ENCODE results near the gene TEC.
"Not testable (repeated sequence)": the region's sequence is repeated elsewhere in the genome, so short reads cannot be mapped to it uniquely, and the experiment has no call there.

Gene TEC

DNA sequence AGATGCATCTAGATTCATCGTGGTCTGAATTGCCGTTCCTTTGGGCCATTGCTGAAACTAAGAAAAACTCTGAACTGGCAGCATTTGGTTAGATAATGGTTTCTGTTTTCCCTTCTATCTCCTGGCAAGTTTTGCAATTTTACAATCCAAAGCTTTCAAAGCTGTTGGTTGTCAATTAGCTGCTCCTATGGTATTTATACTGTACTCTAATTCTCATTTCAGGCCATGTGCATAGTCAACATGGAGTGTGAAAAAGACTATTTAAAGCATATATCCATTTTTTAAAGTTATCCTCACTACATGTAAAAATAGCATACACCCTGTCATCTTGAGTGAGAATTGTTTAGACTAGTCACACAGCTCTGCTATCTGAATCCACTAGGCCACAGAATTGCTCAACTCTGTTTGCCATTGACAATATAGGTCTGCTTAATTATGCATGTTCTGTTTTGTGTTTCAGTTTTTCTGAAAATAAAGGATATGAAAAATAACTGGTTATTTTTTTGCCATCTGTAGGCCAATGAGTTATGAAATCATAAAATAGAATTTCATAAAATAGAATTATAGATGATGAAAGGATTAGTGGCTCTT, 27.7 kb upstream of the TEC start:
- Histone ChIP-seq H3K4me1 (no peaks in the 10 kb centered on the region), H3K27me3 (no peaks in the 10 kb centered on the region), H3K27ac (no peak overlapping the region), H3K9ac (no peak overlapping the region), H3K4me2 (no peak overlapping the region), H3K9me3 (peaks cover 6% of the 10 kb centered on the region), H4K20me1 (no peaks in the 10 kb centered on the region), H3K36me3 (0 out of 2 replicates have a peak, but pooled peaks cover 1% of the 10 kb centered on the region), H3K4me3 (no peak overlapping the region)
- TF ChIP-seq Cebpa-rat (IDR thresholded peaks at IDR 0.05), result no peak

DNA sequence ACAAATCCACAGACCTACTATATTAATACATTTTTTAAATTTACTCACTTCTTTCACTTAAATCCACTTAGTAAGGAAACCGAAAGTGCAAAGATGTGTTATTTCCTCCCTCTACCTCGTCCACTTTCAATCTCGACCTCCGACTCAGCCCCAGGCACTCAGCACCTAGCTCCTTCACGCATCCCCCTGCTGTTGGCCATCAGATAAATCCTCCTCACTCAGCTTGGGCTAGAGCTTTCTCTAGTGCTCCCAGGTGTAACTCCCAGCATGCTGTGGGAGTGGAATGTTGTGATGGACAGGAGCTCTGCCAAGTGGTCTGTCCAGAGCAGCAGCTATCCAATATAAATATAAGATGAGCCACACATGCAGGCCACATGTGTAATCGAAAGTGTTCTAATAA, 26.7 kb upstream of the TEC start:
- Histone ChIP-seq H4K20me1 (no peaks in the 10 kb centered on the region), H3K27me3 (no peaks in the 10 kb centered on the region), H3K27ac (no peak overlapping the region), H3K36me3 (peaks cover 11% of the 10 kb centered on the region; the same call in 1 of the 2 replicates), H3K4me2 (no peak overlapping the region), H3K4me1 (no peaks in the 10 kb centered on the region), H3K9me3 (peaks cover 16% of the 10 kb centered on the region), H3K9ac (no peak overlapping the region), H3K4me3 (no peak overlapping the region)
- no peak for TF ChIP-seq Cebpa-rat (IDR thresholded peaks at IDR 0.05)

DNA sequence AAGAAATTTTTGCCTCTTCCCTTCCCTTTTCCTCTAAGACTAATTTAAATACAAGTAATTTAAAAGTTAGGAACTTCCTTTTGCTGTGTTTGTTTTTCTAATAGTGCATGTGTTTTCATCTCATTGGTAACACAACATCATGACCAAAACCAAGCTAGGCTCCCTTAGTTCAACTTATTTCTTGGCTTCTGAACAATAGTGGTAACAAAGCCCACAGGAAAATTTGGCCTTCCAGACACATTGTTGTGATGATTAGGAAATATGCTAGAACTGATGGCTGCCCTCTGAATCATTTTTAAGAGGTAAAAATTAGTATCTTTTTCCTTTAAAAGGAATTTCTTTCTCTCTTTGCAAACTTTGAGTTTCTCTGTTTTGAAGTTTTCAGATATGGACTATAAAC, 25.5 kb upstream of the TEC start:
- no peaks in the 10 kb centered on the region for H3K27me3 ChIP-seq
- H3K4me3 ChIP-seq, result no peak overlapping the region
- no peak overlapping the region for H3K27ac ChIP-seq
- TF ChIP-seq Cebpa-rat (IDR thresholded peaks at IDR 0.05), result no peak
- H3K4me1 ChIP-seq, result no peaks in the 10 kb centered on the region
- H3K4me2 ChIP-seq, result no peak overlapping the region
- H3K36me3 ChIP-seq, result peaks cover 15% of the 10 kb centered on the region; the same call in 1 of the 2 replicates
- H4K20me1 ChIP-seq, result no peaks in the 10 kb centered on the region
- no peak overlapping the region for H3K9ac ChIP-seq
- H3K9me3 ChIP-seq, result peaks cover 21% of the 10 kb centered on the region

DNA sequence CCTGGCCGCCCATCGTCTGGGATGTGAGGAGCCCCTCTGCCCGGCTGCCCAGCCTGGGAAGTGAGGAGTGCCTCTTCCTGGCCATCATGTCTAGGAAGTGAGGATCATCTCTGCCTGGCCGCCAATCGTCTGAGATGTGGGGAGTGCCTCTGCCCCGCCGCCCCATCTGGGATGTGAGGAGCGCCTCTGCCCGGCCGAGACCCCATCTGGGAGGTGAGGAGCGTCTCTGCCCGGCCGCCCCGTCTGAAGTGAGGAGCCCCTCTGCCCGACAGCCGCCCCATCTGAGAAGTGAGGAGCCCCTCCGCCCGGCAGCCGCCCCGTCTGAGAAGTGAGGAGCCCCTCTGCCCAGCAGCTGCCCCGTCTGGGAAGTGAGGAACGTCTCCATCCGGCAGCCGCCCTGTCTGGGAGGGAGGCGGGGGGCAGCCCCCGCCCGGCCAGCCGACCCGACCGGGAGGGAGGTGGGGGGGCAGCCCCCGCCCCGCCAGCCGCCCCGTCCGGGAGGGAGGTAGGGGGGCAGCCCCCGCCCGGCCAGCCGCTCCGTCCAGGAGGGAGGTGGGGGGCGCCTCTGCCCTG, 22.7 kb upstream of the TEC start:
- not testable (repeated sequence) for H3K4me3 ChIP-seq, H3K4me1 ChIP-seq, H4K20me1 ChIP-seq, H3K9ac ChIP-seq, H3K27me3 ChIP-seq, H3K27ac ChIP-seq, H3K4me2 ChIP-seq
- peaks cover 15% of the 10 kb centered on the region; the same call in 1 of the 2 replicates for H3K36me3 ChIP-seq
- H3K9me3 ChIP-seq, result peaks cover 21% of the 10 kb centered on the region

DNA sequence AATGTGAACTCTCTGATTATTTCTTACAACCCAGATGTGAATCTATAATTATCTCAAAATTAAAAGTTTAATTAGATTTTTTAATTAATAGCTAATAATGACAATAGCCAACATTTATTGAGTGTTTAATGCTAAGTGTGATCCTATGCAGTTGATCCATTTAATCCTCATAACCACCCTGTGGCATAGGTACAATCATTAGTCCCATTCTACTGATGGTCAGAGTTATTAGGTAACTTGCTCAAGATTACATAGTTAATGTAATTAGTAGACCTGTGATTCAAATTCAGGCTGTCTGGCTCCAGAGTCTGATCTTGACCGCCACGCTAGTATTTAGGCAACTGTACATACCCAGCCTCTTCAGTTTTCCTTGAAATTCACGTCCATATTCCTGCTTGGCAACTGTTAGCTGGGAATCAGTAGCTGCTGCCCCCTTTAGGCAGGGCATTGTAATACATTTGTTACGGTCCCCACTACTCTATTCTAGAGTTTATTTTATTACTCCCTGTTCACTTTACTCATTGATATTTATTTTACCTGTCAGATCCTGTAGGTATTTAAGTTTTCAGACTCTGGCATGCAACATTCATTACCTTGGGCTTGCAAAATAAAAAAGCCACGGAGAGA, 20.6 kb upstream of the TEC start:
- peaks cover 15% of the 10 kb centered on the region; the same call in 1 of the 2 replicates for H3K36me3 ChIP-seq
- H3K27me3 ChIP-seq, result no peaks in the 10 kb centered on the region
- no peak overlapping the region for H3K4me2 ChIP-seq

DNA sequence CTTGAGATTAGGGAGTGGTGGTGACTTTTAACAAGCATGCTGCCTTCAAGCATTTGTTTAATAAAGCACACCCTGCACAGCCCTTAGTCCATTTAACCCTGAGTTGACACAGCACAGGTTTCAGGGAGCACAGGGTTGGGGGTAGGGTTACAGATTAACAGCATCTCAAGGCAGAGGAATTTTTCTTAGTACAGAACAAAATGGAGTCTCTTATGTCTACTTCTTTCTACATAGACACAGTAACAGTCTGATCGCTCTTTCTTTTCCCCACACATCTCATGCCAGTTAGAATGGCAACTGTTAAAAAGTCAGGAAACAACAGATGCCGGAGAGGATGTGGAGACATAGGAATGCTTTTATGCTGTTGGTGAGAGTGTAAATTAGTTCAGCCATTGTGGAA, 16.4 kb upstream of the TEC start:
- H3K4me1 ChIP-seq, H4K20me1 ChIP-seq, H3K9ac ChIP-seq, H3K27me3 ChIP-seq, H3K4me2 ChIP-seq, H3K36me3 ChIP-seq, H3K27ac ChIP-seq, H3K4me3 ChIP-seq: not testable (repeated sequence)
- peaks cover 26% of the 10 kb centered on the region for H3K9me3 ChIP-seq

More for the DNA sequence above, 20.6 kb upstream of the TEC start:
- no peak overlapping the region for H3K27ac ChIP-seq
- no peaks in the 10 kb centered on the region for H3K4me1 ChIP-seq
- H3K4me3 ChIP-seq, result no peak overlapping the region
- H3K9ac ChIP-seq, result no peak overlapping the region
- H4K20me1 ChIP-seq, result no peaks in the 10 kb centered on the region
- peaks cover 21% of the 10 kb centered on the region for H3K9me3 ChIP-seq
- TF ChIP-seq Cebpa-rat (IDR thresholded peaks at IDR 0.05), result no peak

DNA sequence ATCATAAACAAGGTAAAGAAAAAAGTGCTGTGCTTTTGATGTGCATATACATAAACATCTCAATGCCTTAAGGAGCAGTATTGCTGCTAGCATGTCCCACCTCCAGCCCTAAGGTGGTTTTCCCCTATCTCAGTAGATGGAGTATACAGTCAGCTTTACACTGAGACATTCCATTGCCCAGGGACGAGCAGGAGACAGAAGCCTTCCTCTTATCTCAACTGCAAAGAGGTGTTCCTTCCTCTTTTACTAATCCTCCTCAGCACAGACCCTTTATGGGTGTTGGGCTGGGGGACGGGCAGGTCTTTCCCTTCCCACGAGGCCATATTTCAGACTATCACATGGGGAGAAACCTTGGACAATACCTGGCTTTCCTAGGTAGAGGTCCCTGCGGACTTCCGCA, 16.0 kb upstream of the TEC start:
- not testable (repeated sequence) for H3K4me1 ChIP-seq, H3K9ac ChIP-seq, H3K4me2 ChIP-seq, H3K27ac ChIP-seq, H3K4me3 ChIP-seq, H4K20me1 ChIP-seq, H3K27me3 ChIP-seq, H3K36me3 ChIP-seq
- H3K9me3 ChIP-seq, result peaks cover 24% of the 10 kb centered on the region

DNA sequence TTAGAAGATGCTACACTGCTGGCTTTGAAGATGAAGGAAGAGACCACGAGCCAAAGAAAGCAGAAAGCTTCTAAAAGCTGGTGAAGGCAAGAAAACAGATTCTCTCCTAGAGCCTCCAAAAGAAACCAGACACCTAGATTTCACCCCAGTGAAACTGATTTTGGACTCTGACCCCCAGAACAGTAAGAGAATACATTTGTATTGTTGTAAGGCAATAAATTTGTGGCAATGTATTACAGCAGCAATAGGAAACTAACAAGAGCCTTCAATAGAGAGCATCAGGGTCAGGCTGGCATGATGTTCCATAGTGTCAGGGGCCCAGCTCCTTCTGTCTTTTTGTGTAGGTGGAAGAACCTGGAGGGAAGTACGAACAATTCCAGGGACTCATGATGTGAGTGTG, 6.0 kb upstream of the TEC start:
- Histone ChIP-seq H3K4me1 (peaks cover 32% of the 10 kb centered on the region), H3K9ac (no peak overlapping the region), H3K4me2 (no peak overlapping the region), H3K27me3 (no peaks in the 10 kb centered on the region), H3K27ac (no peak overlapping the region), H3K9me3 (peaks cover 17% of the 10 kb centered on the region; the same call in 1 of the 2 replicates), H4K20me1 (no peaks in the 10 kb centered on the region), H3K4me3 (no peak overlapping the region), H3K36me3 (peaks cover 14% of the 10 kb centered on the region; the same call in 1 of the 2 replicates)
- TF ChIP-seq Cebpa-rat (IDR thresholded peaks at IDR 0.05), result no peak

DNA sequence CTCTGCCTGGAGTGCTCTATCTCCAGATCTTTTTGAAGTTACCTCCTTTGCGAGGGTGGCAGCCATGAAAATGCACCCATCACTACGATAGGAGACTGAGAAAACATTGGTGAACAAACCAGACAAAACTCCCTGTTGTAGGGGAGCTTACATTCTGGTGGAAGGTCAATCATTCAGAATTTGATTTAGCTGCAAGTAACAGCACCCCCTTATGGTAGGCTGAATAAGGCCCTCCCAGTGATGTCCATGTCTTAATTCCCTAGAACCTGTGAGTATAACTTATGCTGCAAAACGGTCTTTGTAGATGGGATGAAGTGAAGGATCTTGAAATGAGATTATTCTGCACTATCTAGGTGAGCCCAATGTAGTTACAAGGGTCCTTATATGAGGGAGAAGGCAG, 5.6 kb upstream of the TEC start:
- H3K9ac ChIP-seq, result no peak overlapping the region
- no peak overlapping the region for H3K27ac ChIP-seq
- H3K27me3 ChIP-seq, result no peaks in the 10 kb centered on the region
- H3K36me3 ChIP-seq, result peaks cover 9% of the 10 kb centered on the region; the same call in 1 of the 2 replicates
- peaks cover 36% of the 10 kb centered on the region for H3K4me1 ChIP-seq
- no peak overlapping the region for H3K4me2 ChIP-seq
- H3K4me3 ChIP-seq, result no peak overlapping the region
- TF ChIP-seq Cebpa-rat (IDR thresholded peaks at IDR 0.05), result no peak
- peaks cover 13% of the 10 kb centered on the region; the same call in 1 of the 2 replicates for H3K9me3 ChIP-seq
- no peaks in the 10 kb centered on the region for H4K20me1 ChIP-seq

DNA sequence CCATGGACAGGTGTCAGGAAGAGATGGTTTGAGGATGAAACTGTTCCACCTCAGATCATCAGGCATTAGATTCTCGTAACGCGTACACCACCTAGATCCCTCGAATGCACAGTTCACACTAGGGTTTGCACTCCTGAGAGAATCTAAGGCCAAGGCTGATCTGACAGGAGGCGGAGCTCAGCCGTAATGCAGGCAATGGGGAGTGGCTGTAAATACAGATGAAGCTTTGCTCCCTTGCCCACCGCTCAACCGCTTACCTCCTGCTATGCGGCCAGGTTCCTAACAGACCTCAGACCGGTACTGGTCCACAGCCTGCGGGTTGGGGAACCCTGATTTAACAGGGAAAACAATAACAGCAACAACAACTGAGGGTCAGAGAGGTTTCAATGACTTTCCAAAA, 2.0 kb upstream of the TEC start:
- no peak overlapping the region; the same call in 1 of the 2 replicates for H3K4me2 ChIP-seq
- H3K9ac ChIP-seq, result no peak overlapping the region
- no peaks in the 10 kb centered on the region for H4K20me1 ChIP-seq
- TF ChIP-seq Cebpa-rat (IDR thresholded peaks at IDR 0.05), result no peak
- H3K27ac ChIP-seq, result no peak overlapping the region
- H3K4me1 ChIP-seq, result peaks cover 48% of the 10 kb centered on the region
- no peak overlapping the region for H3K4me3 ChIP-seq
- peaks cover 3% of the 10 kb centered on the region; the same call in 1 of the 2 replicates for H3K9me3 ChIP-seq
- 0 out of 2 replicates have a peak, but pooled peaks cover 7% of the 10 kb centered on the region for H3K36me3 ChIP-seq
- no peaks in the 10 kb centered on the region for H3K27me3 ChIP-seq

Data from BLaER1 (cell line).